Upper lobe of right lung (tissue), 1 donor: Measurements from ENCODE around the gene TMEM86A. TPM values are rescaled to one million over a fixed set of nuclear protein-coding genes. Genes with fewer than 3 reads are reported as not detected.
"Not testable (repeated sequence)": the region's sequence is repeated elsewhere in the genome, so short reads cannot be mapped to it uniquely, and the experiment has no call there.

Experiments used
- ATAC-seq: fragments of 200-7000 bp; cut with Tn5 transposase; one replicate; pipeline ENCODE4 v1.9.1; 2020; ENCODE audit warnings: mild to moderate bottlenecking, moderate library complexity
- DNase-seq: peaks from one replicate; pipeline ENCODE4 v3.0.0-alpha.2; 2020
- H3K27ac ChIP-seq: fragments of 200-600 bp; one replicate; pipeline ENCODE4 v1.8.0; 2022
- H3K27me3 ChIP-seq: fragments of 200-600 bp; one replicate; pipeline ENCODE4 v1.8.0; 2022; ENCODE audit warnings: mild to moderate bottlenecking
- H3K36me3 ChIP-seq: fragments of 200-600 bp; one replicate; pipeline ENCODE4 v1.8.0; 2022
- H3K4me1 ChIP-seq: fragments of 200-600 bp; one replicate; pipeline ENCODE4 v1.8.0; 2022
- H3K4me3 ChIP-seq: fragments of 200-600 bp; one replicate; pipeline ENCODE4 v1.8.0; 2022; ENCODE audit warnings: mild to moderate bottlenecking
- H3K9me3 ChIP-seq: fragments of 200-600 bp; one replicate; pipeline ENCODE4 v1.8.0; 2022
- CTCF ChIP-seq: fragments of 200-600 bp; IDR thresholded peaks from one replicate; pipeline ENCODE4 v1.8.0; 2022; ENCODE audit warnings: antibody characterized with exemption
- intact Hi-C: fragments of 100-400 bp; cut with DNase I; formaldehyde crosslinking; loops from one replicate; pipeline ENCODE4 v1.11.0; 2022
- long read RNA-seq: library from polyadenylated mRNA; unstranded; transcript quantifications from one replicate; pipeline ENCODE4 v2.0.0, GENCODE V29; 2021
- total RNA-seq: library from RNA; stranded (reverse); fragmentation: NEBNext Ultra II Directional; extraction: Animal tissue kit (Norgen Biotek cat#: 25700); gene quantifications from one replicate; pipeline ENCODE4 v1.2.1, GENCODE V29; 2021
- donor health status: DM: no; HTN: yes; CAD: no; lungs with severe emphysema.

TMEM86A gene
- total RNA-seq: 6.3 TPM
- long read RNA-seq, transcript TMEM86A-201 (3 exons, 3,595 nt): major isoform, 15 of 17 reads
- long read RNA-seq, partial matches to known transcripts: 0 of 17 reads
- long read RNA-seq, other reads (novel, unspliced or antisense): 2 of 17 reads

- no peaks in the 10 kb centered on the region for H3K9me3 ChIP-seq
- no peak for TF ChIP-seq CTCF
- H3K4me1 ChIP-seq: peaks cover 11% of the 10 kb centered on the region
- H3K27me3 ChIP-seq: no peaks in the 10 kb centered on the region
- intact Hi-C loops: no loop called here
- peaks cover 4% of the 10 kb centered on the region for H3K36me3 ChIP-seq
- DNase-seq: peak; percentile 97
- H3K4me3 ChIP-seq: peak within 1 kb of the TSS; percentile 77
- peak within 1 kb of the TSS; percentile 80 for H3K27ac ChIP-seq
- peak; percentile 96 for ATAC-seq
Observed at GRCh38 chr11:18698341-18699268, at the start of gene TMEM86A. Gene TMEM86A, plus strand, starts transcription at chr11:18698779. Its CDS starts 108 bp downstream, at chr11:18698887.

GRCh38 chr11:18650353-18650752, 48.2 kb upstream of the TMEM86A start:
- Histone ChIP-seq H3K9me3 (no peaks in the 10 kb centered on the region), H3K4me1 (no peaks in the 10 kb centered on the region), H3K36me3 (no peaks in the 10 kb centered on the region), H3K27ac (no peak overlapping the region), H3K27me3 (no peaks in the 10 kb centered on the region), H3K4me3 (no peak overlapping the region)
- no peak for TF ChIP-seq CTCF
- DNase-seq (no peak), ATAC-seq (no peak)
- intact Hi-C loops: no loop called here

- ATAC-seq: peak; percentile 94
- intact Hi-C loops: no loop called here
- peak; percentile 63 for TF ChIP-seq CTCF
- Histone ChIP-seq H3K27ac (no peak overlapping the region), H3K36me3 (no peaks in the 10 kb centered on the region), H3K4me1 (no peaks in the 10 kb centered on the region), H3K27me3 (no peaks in the 10 kb centered on the region), H3K9me3 (no peaks in the 10 kb centered on the region), H3K4me3 (no peak overlapping the region)
- no peak for DNase-seq
Observed at GRCh38 chr11:18650859-18651557, 47.6 kb upstream of the TMEM86A start.

GRCh38 chr11:18657673-18658072, 40.9 kb upstream of the TMEM86A start:
- H3K27me3 ChIP-seq: no peaks in the 10 kb centered on the region
- TF ChIP-seq CTCF: no peak
- no peak for ATAC-seq
- intact Hi-C loops: no loop called here
- H3K9me3 ChIP-seq: no peaks in the 10 kb centered on the region
- H3K36me3 ChIP-seq: no peaks in the 10 kb centered on the region
- H3K4me1 ChIP-seq: no peaks in the 10 kb centered on the region
- no peak for DNase-seq
- no peak overlapping the region for H3K4me3 ChIP-seq
- H3K27ac ChIP-seq: no peak overlapping the region

- H3K4me3 ChIP-seq, H3K4me1 ChIP-seq, H3K36me3 ChIP-seq, H3K27me3 ChIP-seq, intact Hi-C loops, ATAC-seq, H3K27ac ChIP-seq, DNase-seq, H3K9me3 ChIP-seq: not testable (repeated sequence)
Observed at GRCh38 chr11:18665353-18665872, 33.2 kb upstream of the TMEM86A start.
